Inflammatory macrophage (primary cell): ENCODE results near the gene TUBGCP2.

Source experiments
- DNase-seq, 2 donors: peaks; one replicate each; pipeline ENCODE4 v3.0.0-alpha.2; 2020 to 2022

TUBGCP2 gene

GRCh38 chr10:133299738-133300137 is 8.9 kb downstream of the TUBGCP2 start:
- DNase-seq, result no peak

GRCh38 chr10:133299224-133299623 is 9.4 kb downstream of the TUBGCP2 start:
- DNase-seq, result no peak

GRCh38 chr10:133298466-133298865 is 10.2 kb downstream of the TUBGCP2 start:
- no peak for DNase-seq

- no peak for DNase-seq
These were observed 11.2 kb downstream of the TUBGCP2 start for GRCh38 chr10:133297504-133297903.

- peak in 1 of 2 donors; percentile 50 for DNase-seq
These were observed 13.0 kb downstream of the TUBGCP2 start for GRCh38 chr10:133295426-133296320.

- DNase-seq, result peak; percentile 88 to 93
These were observed 14.5 kb downstream of the TUBGCP2 start for GRCh38 chr10:133294189-133294588.

- peak in 1 of 2 donors; percentile 8 for DNase-seq
These were observed 14.9 kb downstream of the TUBGCP2 start for GRCh38 chr10:133293810-133294119.

- DNase-seq, result peak; percentile 84 to 94
These were observed 15.5 kb downstream of the TUBGCP2 start for GRCh38 chr10:133292919-133293809.

- DNase-seq, result no peak
These were observed 18.9 kb downstream of the TUBGCP2 start for GRCh38 chr10:133289761-133290160.

- DNase-seq, result no peak
These were observed 20.7 kb downstream of the TUBGCP2 start for GRCh38 chr10:133287832-133288500.

GRCh38 chr10:133286366-133286765 is 22.3 kb downstream of the TUBGCP2 start:
- DNase-seq, result no peak

- no peak for DNase-seq
These were observed 23.5 kb downstream of the TUBGCP2 start for GRCh38 chr10:133285217-133285616.

- DNase-seq, result no peak
These were observed 24.7 kb downstream of the TUBGCP2 start for GRCh38 chr10:133283931-133284330.

- DNase-seq, result no peak
These were observed 25.8 kb downstream of the TUBGCP2 start for GRCh38 chr10:133282846-133283390.

GRCh38 chr10:133281628-133282372 is 26.9 kb downstream of the TUBGCP2 start:
- no peak for DNase-seq

- DNase-seq, result no peak
These were observed 27.6 kb downstream of the TUBGCP2 start for GRCh38 chr10:133281084-133281483.

- no peak for DNase-seq
These were observed 28.1 kb downstream of the TUBGCP2 start for GRCh38 chr10:133280391-133281059.

- peak; percentile 27 to 49 for DNase-seq
These were observed 29.1 kb downstream of the TUBGCP2 start for GRCh38 chr10:133279326-133280226.

GRCh38 chr10:133278577-133279265 is 30.0 kb downstream of the TUBGCP2 start:
- peak; percentile 71 to 88 for DNase-seq
